ENCODE results near the gene ALKBH7. TPM values are rescaled to one million over a fixed set of nuclear protein-coding genes. Genes with fewer than 3 reads are reported as not detected.

The ALKBH7 gene
- total RNA-seq, 1 donor, result 29.9 TPM

DNA sequence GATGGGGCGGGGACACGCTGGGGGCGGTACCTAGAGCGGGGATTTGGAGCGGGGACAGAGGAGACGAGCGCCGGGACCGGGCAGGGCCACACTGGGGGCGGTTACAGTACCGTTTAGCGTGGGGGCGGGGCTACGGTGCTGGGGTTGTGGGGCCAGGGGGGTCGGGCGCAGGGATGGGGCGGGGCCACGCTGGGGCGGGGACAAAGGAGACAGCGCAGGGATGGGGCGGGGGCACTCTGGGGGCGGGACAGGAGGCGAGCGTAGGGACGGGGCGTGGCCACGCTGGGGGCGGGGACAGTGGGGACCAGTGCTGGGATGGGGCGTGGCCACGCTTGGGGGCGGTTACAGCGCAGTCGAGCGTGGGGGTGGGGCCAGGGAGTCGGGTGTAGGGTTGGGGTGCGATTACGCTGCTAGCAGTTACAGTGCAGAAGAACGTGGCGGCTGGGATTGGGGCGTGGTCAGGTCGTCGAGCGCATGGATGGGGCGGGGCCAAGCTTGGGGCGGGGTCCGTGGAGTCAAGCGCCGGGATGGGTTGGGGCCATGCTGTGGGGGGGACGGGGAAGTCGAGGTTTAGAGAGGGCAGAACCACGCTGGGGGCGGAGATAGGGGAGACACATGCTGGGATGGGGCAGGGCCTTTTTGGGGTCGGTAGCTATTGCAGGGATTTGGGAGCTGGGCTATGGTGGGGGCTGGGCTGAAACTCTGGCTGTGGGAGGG lies 660 bp downstream of the ALKBH7 start:
- peak overlapping the region; percentile 83 for H3K4me3 ChIP-seq (ENCODE audit: low read depth, low read length)
- TF ChIP-seq CTCF (IDR thresholded peaks at IDR 0.05; ENCODE audit: insufficient read depth, low read length), result no peak
- DNase-seq (ENCODE audit: low read depth), result peak; percentile 97

DNA sequence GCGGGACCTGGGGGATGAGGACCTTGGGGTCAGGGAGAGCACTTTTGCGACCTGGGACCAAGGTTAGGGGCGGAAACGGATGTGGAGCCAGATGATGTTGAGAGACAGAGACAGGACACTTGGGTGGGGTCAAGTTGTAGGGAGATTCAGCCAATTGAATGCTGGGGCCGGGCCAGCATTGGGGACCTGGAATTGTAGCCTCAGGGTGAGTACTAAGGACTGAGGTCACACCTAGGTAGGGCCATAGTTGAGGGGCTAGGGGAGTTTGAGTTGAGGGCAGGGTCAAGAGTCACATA lies 1.2 kb downstream of the ALKBH7 start:
- H3K4me3 ChIP-seq (ENCODE audit: low read depth, low read length), result peak overlapping the region; percentile 70
- DNase-seq (ENCODE audit: low read depth), result no peak
- TF ChIP-seq CTCF (IDR thresholded peaks at IDR 0.05; ENCODE audit: insufficient read depth, low read length), result no peak

DNA sequence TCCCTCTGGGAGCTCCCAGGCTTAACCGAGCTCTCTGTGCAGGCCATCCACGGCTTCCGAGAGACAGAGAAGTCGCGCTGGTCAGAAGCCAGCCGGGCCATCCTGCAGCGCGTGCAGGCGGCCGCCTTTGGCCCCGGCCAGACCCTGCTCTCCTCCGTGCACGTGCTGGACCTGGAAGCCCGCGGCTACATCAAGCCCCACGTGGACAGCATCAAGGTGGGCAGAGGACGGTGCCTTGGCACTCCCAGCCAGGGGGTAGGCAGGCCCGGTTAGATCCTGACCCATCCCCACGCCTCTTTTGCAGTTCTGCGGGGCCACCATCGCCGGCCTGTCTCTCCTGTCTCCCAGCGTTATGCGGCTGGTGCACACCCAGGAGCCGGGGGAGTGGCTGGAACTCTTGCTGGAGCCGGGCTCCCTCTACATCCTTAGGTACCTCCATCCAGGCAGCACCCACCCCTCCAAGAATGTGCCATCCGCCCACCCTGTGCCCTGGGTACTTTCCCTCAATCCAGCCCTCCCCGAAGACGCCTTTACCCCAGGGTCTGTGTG lies 1.6 kb downstream of the ALKBH7 start:
- no peak for TF ChIP-seq CTCF (IDR thresholded peaks at IDR 0.05; ENCODE audit: insufficient read depth, low read length)
- H3K4me3 ChIP-seq (ENCODE audit: low read depth, low read length), result peak overlapping the region; percentile 70
- no peak for DNase-seq (ENCODE audit: low read depth)

DNA sequence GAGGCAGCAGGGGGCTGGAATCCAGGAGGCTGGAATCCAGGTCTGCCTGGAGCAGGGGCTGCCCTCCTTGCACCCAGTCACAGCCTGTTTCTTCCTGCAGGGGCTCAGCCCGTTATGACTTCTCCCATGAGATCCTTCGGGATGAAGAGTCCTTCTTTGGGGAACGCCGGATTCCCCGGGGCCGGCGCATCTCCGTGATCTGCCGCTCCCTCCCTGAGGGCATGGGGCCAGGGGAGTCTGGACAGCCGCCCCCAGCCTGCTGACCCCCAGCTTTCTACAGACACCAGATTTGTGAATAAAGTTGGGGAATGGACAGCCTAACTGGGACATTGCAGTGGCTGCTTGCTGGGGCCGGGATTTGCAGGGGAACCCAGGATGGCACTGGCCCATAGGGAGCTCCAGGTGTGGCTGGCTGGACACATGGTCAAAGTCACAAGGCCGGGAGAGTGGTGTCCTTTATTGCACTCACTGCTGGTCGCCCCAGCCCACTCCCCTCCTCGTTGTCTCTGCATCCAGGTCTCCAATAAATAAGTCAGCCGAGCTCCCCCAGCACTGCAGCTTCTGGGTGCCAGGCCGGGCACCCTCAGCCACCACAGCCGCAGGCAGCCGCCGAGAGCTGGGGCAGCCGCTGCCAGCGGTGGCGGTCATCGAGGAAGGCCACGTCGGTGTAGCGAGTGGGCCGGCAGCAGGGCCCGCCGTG lies 2.3 kb downstream of the ALKBH7 start:
- no peak for TF ChIP-seq CTCF (IDR thresholded peaks at IDR 0.05; ENCODE audit: insufficient read depth, low read length)
- no peak overlapping the region for H3K4me3 ChIP-seq (ENCODE audit: low read depth, low read length)
- no peak for DNase-seq (ENCODE audit: low read depth)

- H3K4me3 ChIP-seq (ENCODE audit: low read depth, low read length), result no peak within 1 kb of the TSS
- no peak for TF ChIP-seq CTCF (IDR thresholded peaks at IDR 0.05; ENCODE audit: insufficient read depth, low read length)
- no peak for DNase-seq (ENCODE audit: low read depth)
These were observed 2.9 kb downstream of the ALKBH7 start, which contains the start of gene PSPN for GRCh38 chr19:6375411-6376010. Gene PSPN (minus strand): TSS chr19:6375933. CDS start chr19:6375849, 84 bp downstream.

DNA sequence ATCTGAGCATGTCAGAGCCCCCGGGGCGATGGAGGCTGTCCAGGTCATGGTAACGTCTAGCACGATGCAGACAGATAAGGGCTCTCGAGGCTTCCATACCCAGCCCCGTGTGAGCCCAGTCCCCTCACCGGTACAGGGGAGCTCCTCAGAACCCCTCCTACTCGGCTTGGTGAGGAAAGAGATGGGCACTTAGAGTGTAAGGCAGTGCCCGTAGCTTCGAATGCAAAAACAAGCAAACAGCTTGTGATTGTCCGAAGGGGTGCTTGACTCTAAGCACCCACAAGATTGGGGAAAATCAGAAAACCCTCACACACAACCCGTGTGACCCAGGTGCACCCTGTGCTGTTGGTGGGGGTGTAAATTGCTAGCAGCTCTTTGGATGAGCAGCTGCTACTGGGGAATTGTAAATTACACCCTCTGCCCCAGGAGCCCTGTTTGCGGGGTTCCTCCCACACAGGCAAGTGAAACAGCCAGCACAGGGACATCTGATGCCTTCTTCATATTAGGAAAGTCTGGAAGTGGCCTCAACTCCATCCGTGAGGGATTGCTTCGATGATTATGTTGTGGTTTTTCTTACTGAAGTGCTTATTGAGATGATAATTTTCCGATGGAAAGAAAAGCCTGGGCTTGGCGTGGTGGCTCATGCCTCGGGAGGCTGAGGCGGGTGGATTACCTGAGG lies 4.1 kb downstream of the ALKBH7 start:
- no peak for DNase-seq (ENCODE audit: low read depth)
- H3K4me3 ChIP-seq (ENCODE audit: low read depth, low read length), result no peak overlapping the region
- TF ChIP-seq CTCF (IDR thresholded peaks at IDR 0.05; ENCODE audit: insufficient read depth, low read length), result no peak

Measured in fibroblast of the aortic adventitia (primary cell).